GM12878 (cell line): ENCODE results near the gene GLI1. TPM values are rescaled to one million over a fixed set of nuclear protein-coding genes. Genes with fewer than 3 reads are reported as not detected.
"Not testable (repeated sequence)": the region's sequence is repeated elsewhere in the genome, so short reads cannot be mapped to it uniquely, and the experiment has no call there.

Source experiments
- ATAC-seq: fragments of 200-7000 bp; cut with Tn5 transposase; 3 replicates; pipeline ENCODE4 v1.9.1; 2020; ENCODE audit warnings: mild to moderate bottlenecking, moderate library complexity
- BruUV-seq: library from RNA; stranded (reverse); fragments of 400-500 nt; replicated peaks from 2 replicates; lab custom pipeline; 2021; lab: Mats Ljungman, UMichigan
- CTCF ChIA-PET: fragments of 300-600 bp; sonication (Branson Sonifier 250); formaldehyde crosslinking; extraction: SDS; loops from one replicate; lab custom pipeline; 2021; ENCODE audit warnings: inconsistent platforms; lab: Yijun Ruan, JAX
- POLR2A ChIA-PET: fragments of 350-600 bp; formaldehyde crosslinking; extraction: SDS; loops from one replicate; lab custom pipeline; 2021; ENCODE audit warnings: inconsistent platforms; lab: Charles Lee
- RAD21 ChIA-PET: fragments of 300-600 bp; sonication (Branson Sonifier 250); formaldehyde crosslinking; loops from one replicate; lab custom pipeline; 2023; ENCODE audit warnings: antibody characterized with exemption; ENCODE audit not compliant: unreplicated experiment; lab: Charles Lee
- SMC1A ChIA-PET: fragments of 300-600 bp; sonication (Branson Sonifier 250); formaldehyde crosslinking; loops from one replicate; lab custom pipeline; 2023; ENCODE audit not compliant: unreplicated experiment, uncharacterized antibody; lab: Charles Lee
- DNase-seq: peaks from one replicate; pipeline ENCODE4 v3.0.0-alpha.2; 2011; ENCODE audit warnings: low read depth, low spot score
- FAIRE-seq: peaks from 3 replicates; lab custom pipeline; 2011; peaks lifted over from hg19 to GRCh38; lab: Jason Lieb, UNC
- H2AFZ ChIP-seq: 2 replicates; pipeline ENCODE4 v1.6.0; 2011; ENCODE audit warnings: low read depth, low read length, control low read depth; ENCODE audit not compliant: control insufficient read depth
- H3K27ac ChIP-seq: 2 replicates; pipeline ENCODE4 v1.5.1; 2011; ENCODE audit warnings: control low read depth; ENCODE audit not compliant: control insufficient read depth, insufficient read depth
- H3K27me3 ChIP-seq, 2 experiments: replicated peaks in 1 of 2; 2 replicates each; pipeline versions ENCODE4 v1.6.0 to v1.6.1; 2011; ENCODE audit warnings: low read length in 1 of 2; ENCODE audit not compliant: control insufficient read depth in 2 of 2, insufficient read depth in 2 of 2
- H3K36me3 ChIP-seq, 2 experiments: 2 replicates each; pipeline ENCODE4 v1.5.1; 2011; ENCODE audit warnings: low read length in 1 of 2; ENCODE audit not compliant: control insufficient read depth in 2 of 2, insufficient read depth in 2 of 2
- H3K4me1 ChIP-seq: 2 replicates; pipeline ENCODE4 v1.6.1; 2011; ENCODE audit warnings: mild to moderate bottlenecking, low read length, moderate library complexity, mixed read lengths; ENCODE audit not compliant: control insufficient read depth, insufficient read depth
- H3K4me2 ChIP-seq: 2 replicates; pipeline ENCODE4 v1.6.0; 2011; ENCODE audit warnings: control low read depth; ENCODE audit not compliant: control insufficient read depth, insufficient read depth
- H3K4me3 ChIP-seq: fragments of 200-600 bp; sonication (generic); 2 replicates; pipeline ENCODE4 v1.5.1; 2016
- H3K79me2 ChIP-seq: 2 replicates; pipeline ENCODE4 v1.6.0; 2011; ENCODE audit warnings: low read length; ENCODE audit not compliant: control insufficient read depth, insufficient read depth
- H3K9ac ChIP-seq: 2 replicates; pipeline ENCODE4 v1.8.0; 2011; ENCODE audit warnings: low read length, control low read depth, mixed read lengths; ENCODE audit not compliant: control insufficient read depth, insufficient read depth
- H3K9me3 ChIP-seq: replicated peaks from 3 replicates; pipeline ENCODE4 v1.5.1; 2011; ENCODE audit warnings: mild to moderate bottlenecking, low read length; ENCODE audit not compliant: control insufficient read depth, insufficient read depth
- H4K20me1 ChIP-seq: 2 replicates; pipeline ENCODE4 v1.6.0; 2011; ENCODE audit not compliant: control insufficient read depth, insufficient read depth
- CHD1 ChIP-seq: IDR thresholded peaks from 2 replicates; pipeline ENCODE4 v1.6.1; 2012; ENCODE audit warnings: low read depth, low read length, improper control_type of control experiment
- HCFC1 ChIP-seq: fragments of 150-350 bp; IDR thresholded peaks from 2 replicates; pipeline ENCODE4 v1.6.1; 2014; ENCODE audit warnings: low read length
- KDM1A ChIP-seq: fragments of 200-600 bp; sonication (generic); IDR thresholded peaks from 2 replicates; pipeline ENCODE4 v1.6.1; 2016; ENCODE audit warnings: borderline replicate concordance
- NR2F1 ChIP-seq: fragments of 450-650 bp; conservative IDR thresholded peaks from 2 replicates; pipeline ENCODE4 v1.6.1; 2017; ENCODE audit warnings: mild to moderate bottlenecking
- PBX3 ChIP-seq: IDR thresholded peaks from 2 replicates; pipeline ENCODE4 v1.6.1; 2011; ENCODE audit warnings: mild to moderate bottlenecking, low read depth, low read length, moderate library complexity; ENCODE audit not compliant: insufficient replicate concordance
- PML ChIP-seq: IDR thresholded peaks from 2 replicates; pipeline ENCODE4 v1.6.1; 2012; ENCODE audit warnings: low read length, inconsistent platforms
- RCOR1 ChIP-seq: conservative IDR thresholded peaks from 2 replicates; pipeline ENCODE4 v1.6.1; 2012; ENCODE audit warnings: low read depth, low read length, improper control_type of control experiment
- RELB ChIP-seq: fragments of 450-650 bp; IDR thresholded peaks from 2 replicates; pipeline ENCODE4 v1.6.1; 2017; ENCODE audit warnings: low read depth, mild to moderate bottlenecking, moderate library complexity
- TCF12 ChIP-seq: IDR thresholded peaks from 2 replicates; pipeline ENCODE4 v1.6.1; 2011; ENCODE audit warnings: low read depth, mild to moderate bottlenecking, low read length
- WGBS: methylation state at CpG from one replicate; pipeline ENCODE4 v1.1.6; 2016; ENCODE audit warnings: low lambda C conversion rate; ENCODE audit not compliant: insufficient replicate concordance, insufficient coverage; ENCODE audit errors: missing lambda C conversion rate; 5-methylcytosine and 5-hydroxymethylcytosine counted together
- in situ Hi-C: fragments of 300-500 bp; cut with MboI; formaldehyde crosslinking; loops from 9 replicates; pipeline ENCODE4 v1.14.3; 2018; ENCODE audit warnings: mixed read lengths
- intact Hi-C: fragments of 100-400 bp; cut with micrococcal nuclease; formaldehyde crosslinking; loops from one replicate; pipeline ENCODE4 v1.14.2; 2022; ENCODE audit not compliant: unreplicated experiment
- polyA plus RNA-seq, 11 experiments: library from polyadenylated mRNA; depleted of rRNA in 4 of 11; unstranded in 6 of 11; stranded (reverse) in 5 of 11; fragments of >200 nt; fragmentation: Nextera tagmentation in 4 of 11; fragmentation: Illumina TruSeq in 1 of 11; extraction: Ambion mirVana in 4 of 11; extraction: Trizol in 1 of 11; gene quantifications; 1 replicate in 1 of 11; 2 replicates in 10 of 11; pipeline versions ENCODE4 v1.2.1 to v1.2.3, GENCODE V29; 2011 to 2016; ENCODE audit warnings: inconsistent platforms in 2 of 11, missing spikeins in 2 of 11, low read depth in 1 of 11
- total RNA-seq, 4 experiments: library from RNA; depleted of rRNA in 3 of 4; stranded (reverse); fragments of >200 nt in 3 of 4; fragmentation: Illumina TruSeq in 1 of 4; extraction: Trizol in 1 of 4; gene quantifications; 2 replicates each; pipeline versions ENCODE4 v1.2.1 to v1.2.3, GENCODE V29; 2013 to 2021

The GLI1 gene
- total and polyA plus RNA-seq, 10 of the 15 experiments (the other 5 are each of a cell fraction or from before 2014, with no cell fraction given), result 0.27 to 1.2 (median 0.49) TPM

- Histone ChIP-seq H3K4me1 (no peaks in the 10 kb centered on the region; the same call in 1 of the 2 replicates), H3K9me3 (no peaks in the 10 kb centered on the region), H3K27ac (no peak overlapping the region), H3K4me2 (no peak overlapping the region), H3K79me2 (no peaks in the 10 kb centered on the region; the same call in none of the 2 replicates), H3K36me3 (peaks cover 0 to 7% of the 10 kb centered on the region in 2 experiments; a peak in 2 of 4 replicates), H3K9ac (no peak overlapping the region), H2AFZ (no peak overlapping the region), H3K27me3 (no peaks in the 10 kb centered on the region), H3K4me3 (no peak overlapping the region), H4K20me1 (no peaks in the 10 kb centered on the region)
- BruUV-seq, result TSS peak; percentile 32
- no peak for TF ChIP-seq RELB
- TF ChIP-seq PML, result no peak
- TF ChIP-seq RCOR1, result no peak
- no peak for TF ChIP-seq HCFC1
- TF ChIP-seq KDM1A, result no peak
- no peak for TF ChIP-seq CHD1
- no peak for TF ChIP-seq TCF12
- TF ChIP-seq PBX3, result no peak
- no peak for TF ChIP-seq NR2F1
- ATAC-seq (no peak), DNase-seq (no peak), FAIRE-seq (no peak)
- WGBS, result 69% methylated on average over 1 of the region's 5 CpGs
- intact Hi-C loops (no loop called here), in situ Hi-C loops (no loop called here)
- ChIA-PET CTCF (interaction anchor here (0.6 to 0.8 kb wide), 2 partner anchors 32 to 136 kb away, joined by 3 to 5 read pairs; no protein-coding TSS in a partner anchor), POLR2A (interaction anchor here (0.6 to 1.7 kb wide), 2 partner anchors 70 to 234 kb away, joined by 3 to 4 read pairs; no protein-coding TSS in a partner anchor), RAD21 (interaction anchor here (1.0 kb wide), 1 partner anchor 9 kb away, joined by 3 read pairs; no protein-coding TSS in a partner anchor), SMC1A (no interaction called here)
Measured at GRCh38 chr12:57420482-57420881, 39.1 kb upstream of the GLI1 start.

- H4K20me1 ChIP-seq, ATAC-seq, H3K9me3 ChIP-seq, H3K27me3 ChIP-seq, H2AFZ ChIP-seq, H3K4me1 ChIP-seq, H3K27ac ChIP-seq, DNase-seq, intact Hi-C loops, H3K36me3 ChIP-seq, BruUV-seq, in situ Hi-C loops, H3K4me2 ChIP-seq, FAIRE-seq, H3K9ac ChIP-seq, H3K4me3 ChIP-seq: not testable (repeated sequence)
- ChIA-PET SMC1A (interaction anchor here (0.7 kb wide), 1 partner anchor 9 kb away, joined by 3 read pairs; no protein-coding TSS in a partner anchor), RAD21 (interaction anchor here (0.9 to 1.5 kb wide), 2 partner anchors 26 to 213 kb away, joined by 3 to 4 read pairs; no protein-coding TSS in a partner anchor), CTCF (interaction anchor here (1.5 to 5.7 kb wide), 3 partner anchors 9 to 214 kb away, joined by 3 to 82 read pairs (median 5); partner anchors contain the start of gene INHBE), POLR2A (interaction anchor here (0.9 to 1.3 kb wide), 2 partner anchors 26 to 48 kb away, joined by 4 read pairs; no protein-coding TSS in a partner anchor)
- 97% methylated on average over 10 of the region's 10 CpGs for WGBS
- H3K79me2 ChIP-seq, result peaks cover 20% of the 10 kb centered on the region
Measured at GRCh38 chr12:57426948-57427347, 32.6 kb upstream of the GLI1 start.
